Measurements from ENCODE around the gene RPAP3.

Gene RPAP3

GRCh38 chr12:47722136-47722834 lies 16.5 kb upstream of the RPAP3 start:
- Histone ChIP-seq H3K9me3 (ENCODE audit: control insufficient read depth, low read length) (no peaks in the 10 kb centered on the region), H3K27me3 (replicated peaks; ENCODE audit: control insufficient read depth, insufficient read depth, low read length, poor library complexity, severe bottlenecking) (no peaks in the 10 kb centered on the region), H3K4me3 (ENCODE audit: insufficient read depth, low read depth, low read length, poor library complexity, severe bottlenecking) (no peak overlapping the region), H3K27ac (ENCODE audit: insufficient read depth, low read length, poor library complexity, severe bottlenecking) (no peak overlapping the region), H3K36me3 (ENCODE audit: control insufficient read depth, insufficient read depth, low read length) (no peaks in the 10 kb centered on the region), H3K4me1 (ENCODE audit: control insufficient read depth, insufficient read depth, low read length, poor library complexity, severe bottlenecking) (peaks cover 16% of the 10 kb centered on the region)
- DNase-seq: no peak

GRCh38 chr12:47721431-47721973 lies 15.7 kb upstream of the RPAP3 start:
- Histone ChIP-seq H3K4me1 (ENCODE audit: control insufficient read depth, insufficient read depth, low read length, poor library complexity, severe bottlenecking) (peaks cover 24% of the 10 kb centered on the region), H3K9me3 (ENCODE audit: control insufficient read depth, low read length) (no peaks in the 10 kb centered on the region), H3K27me3 (replicated peaks; ENCODE audit: control insufficient read depth, insufficient read depth, low read length, poor library complexity, severe bottlenecking) (no peaks in the 10 kb centered on the region), H3K4me3 (ENCODE audit: insufficient read depth, low read depth, low read length, poor library complexity, severe bottlenecking) (no peak overlapping the region), H3K27ac (ENCODE audit: insufficient read depth, low read length, poor library complexity, severe bottlenecking) (no peak overlapping the region), H3K36me3 (ENCODE audit: control insufficient read depth, insufficient read depth, low read length) (no peaks in the 10 kb centered on the region)
- DNase-seq: no peak

DNA sequence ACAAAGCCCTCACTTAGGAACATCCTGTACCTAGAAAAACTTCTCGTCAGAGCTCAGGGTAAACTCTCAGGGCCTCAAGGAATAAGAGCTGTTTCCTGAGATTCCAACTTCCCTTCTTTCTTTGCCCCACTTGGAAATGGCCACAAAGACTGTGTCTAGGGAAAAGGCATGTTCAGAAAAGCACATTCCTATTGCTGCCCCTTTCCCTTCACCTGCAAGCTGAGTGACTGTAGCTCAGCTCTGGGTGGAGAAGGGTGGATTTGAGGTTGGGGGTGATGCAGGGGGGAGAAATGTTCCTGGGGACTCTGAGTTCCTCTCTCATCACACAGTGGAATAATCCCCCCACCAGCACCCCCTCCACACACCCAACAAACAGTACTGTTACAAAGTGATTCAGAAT lies 12.7 kb upstream of the RPAP3 start:
- DNase-seq: no peak
- H3K27ac ChIP-seq (ENCODE audit: insufficient read depth, low read length, poor library complexity, severe bottlenecking): no peak overlapping the region
- H3K36me3 ChIP-seq (ENCODE audit: control insufficient read depth, insufficient read depth, low read length): no peaks in the 10 kb centered on the region
- no peak overlapping the region for H3K4me3 ChIP-seq (ENCODE audit: insufficient read depth, low read depth, low read length, poor library complexity, severe bottlenecking)
- H3K27me3 ChIP-seq (replicated peaks; ENCODE audit: control insufficient read depth, insufficient read depth, low read length, poor library complexity, severe bottlenecking): no peaks in the 10 kb centered on the region
- peaks cover 27% of the 10 kb centered on the region for H3K4me1 ChIP-seq (ENCODE audit: control insufficient read depth, insufficient read depth, low read length, poor library complexity, severe bottlenecking)
- no peaks in the 10 kb centered on the region for H3K9me3 ChIP-seq (ENCODE audit: control insufficient read depth, low read length)

- peak in 2 of 3 donors; percentile 21 to 39 for DNase-seq
- no peaks in the 10 kb centered on the region for H3K27me3 ChIP-seq (replicated peaks; ENCODE audit: control insufficient read depth, insufficient read depth, low read length, poor library complexity, severe bottlenecking)
- H3K4me3 ChIP-seq (ENCODE audit: insufficient read depth, low read depth, low read length, poor library complexity, severe bottlenecking): no peak overlapping the region
- H3K27ac ChIP-seq (ENCODE audit: insufficient read depth, low read length, poor library complexity, severe bottlenecking): peak overlapping the region; percentile 43
- peaks cover 27% of the 10 kb centered on the region for H3K4me1 ChIP-seq (ENCODE audit: control insufficient read depth, insufficient read depth, low read length, poor library complexity, severe bottlenecking)
- no peaks in the 10 kb centered on the region for H3K36me3 ChIP-seq (ENCODE audit: control insufficient read depth, insufficient read depth, low read length)
- no peaks in the 10 kb centered on the region for H3K9me3 ChIP-seq (ENCODE audit: control insufficient read depth, low read length)
Measured at GRCh38 chr12:47717443-47718193, 11.8 kb upstream of the RPAP3 start.

- no peak overlapping the region for H3K4me3 ChIP-seq (ENCODE audit: insufficient read depth, low read depth, low read length, poor library complexity, severe bottlenecking)
- no peaks in the 10 kb centered on the region for H3K36me3 ChIP-seq (ENCODE audit: control insufficient read depth, insufficient read depth, low read length)
- peaks cover 27% of the 10 kb centered on the region for H3K4me1 ChIP-seq (ENCODE audit: control insufficient read depth, insufficient read depth, low read length, poor library complexity, severe bottlenecking)
- H3K27ac ChIP-seq (ENCODE audit: insufficient read depth, low read length, poor library complexity, severe bottlenecking): no peak overlapping the region
- no peak for DNase-seq
- no peaks in the 10 kb centered on the region for H3K9me3 ChIP-seq (ENCODE audit: control insufficient read depth, low read length)
- no peaks in the 10 kb centered on the region for H3K27me3 ChIP-seq (replicated peaks; ENCODE audit: control insufficient read depth, insufficient read depth, low read length, poor library complexity, severe bottlenecking)
Measured at GRCh38 chr12:47717046-47717442, 11.2 kb upstream of the RPAP3 start.

GRCh38 chr12:47715877-47716548 lies 10.2 kb upstream of the RPAP3 start:
- no peaks in the 10 kb centered on the region for H3K9me3 ChIP-seq (ENCODE audit: control insufficient read depth, low read length)
- H3K27ac ChIP-seq (ENCODE audit: insufficient read depth, low read length, poor library complexity, severe bottlenecking): no peak overlapping the region
- no peaks in the 10 kb centered on the region for H3K27me3 ChIP-seq (replicated peaks; ENCODE audit: control insufficient read depth, insufficient read depth, low read length, poor library complexity, severe bottlenecking)
- H3K4me3 ChIP-seq (ENCODE audit: insufficient read depth, low read depth, low read length, poor library complexity, severe bottlenecking): no peak overlapping the region
- H3K36me3 ChIP-seq (ENCODE audit: control insufficient read depth, insufficient read depth, low read length): no peaks in the 10 kb centered on the region
- peaks cover 21% of the 10 kb centered on the region for H3K4me1 ChIP-seq (ENCODE audit: control insufficient read depth, insufficient read depth, low read length, poor library complexity, severe bottlenecking)
- DNase-seq: no peak

DNA sequence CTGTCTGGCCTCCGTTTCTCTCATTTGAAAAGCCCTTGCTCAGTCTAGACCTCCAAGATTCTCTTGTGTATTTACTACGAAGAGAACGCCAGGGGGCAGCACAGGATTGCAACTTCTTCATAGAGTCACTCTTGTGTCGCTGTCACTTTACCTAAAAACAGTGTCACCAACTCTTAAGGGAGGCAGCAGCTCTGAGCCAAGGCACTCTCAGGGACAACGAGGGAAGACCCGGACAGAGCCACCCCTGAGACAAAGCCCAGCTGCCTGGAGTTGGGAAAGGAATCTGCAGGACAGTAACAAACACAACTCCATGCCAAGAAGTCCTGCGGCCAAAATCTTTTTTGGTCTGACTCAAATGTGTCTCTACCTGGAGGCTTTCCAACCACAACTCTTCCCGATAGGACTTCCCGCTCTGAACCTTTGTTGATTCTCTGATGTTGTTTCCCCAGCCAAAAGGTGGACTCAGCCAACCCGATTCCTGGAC lies 9.6 kb upstream of the RPAP3 start:
- Histone ChIP-seq H3K36me3 (ENCODE audit: control insufficient read depth, insufficient read depth, low read length) (no peaks in the 10 kb centered on the region), H3K4me3 (ENCODE audit: insufficient read depth, low read depth, low read length, poor library complexity, severe bottlenecking) (no peak overlapping the region)

GRCh38 chr12:47714826-47715386 lies 9.1 kb upstream of the RPAP3 start:
- Histone ChIP-seq H3K36me3 (ENCODE audit: control insufficient read depth, insufficient read depth, low read length) (no peaks in the 10 kb centered on the region), H3K9me3 (ENCODE audit: control insufficient read depth, low read length) (no peaks in the 10 kb centered on the region), H3K27me3 (replicated peaks; ENCODE audit: control insufficient read depth, insufficient read depth, low read length, poor library complexity, severe bottlenecking) (no peaks in the 10 kb centered on the region), H3K4me3 (ENCODE audit: insufficient read depth, low read depth, low read length, poor library complexity, severe bottlenecking) (no peak overlapping the region), H3K4me1 (ENCODE audit: control insufficient read depth, insufficient read depth, low read length, poor library complexity, severe bottlenecking) (peaks cover 21% of the 10 kb centered on the region), H3K27ac (ENCODE audit: insufficient read depth, low read length, poor library complexity, severe bottlenecking) (no peak overlapping the region)
- DNase-seq: no peak

More for the DNA sequence above, 9.6 kb upstream of the RPAP3 start:
- Histone ChIP-seq H3K9me3 (ENCODE audit: control insufficient read depth, low read length) (no peaks in the 10 kb centered on the region), H3K27ac (ENCODE audit: insufficient read depth, low read length, poor library complexity, severe bottlenecking) (no peak overlapping the region), H3K27me3 (replicated peaks; ENCODE audit: control insufficient read depth, insufficient read depth, low read length, poor library complexity, severe bottlenecking) (no peaks in the 10 kb centered on the region), H3K4me1 (ENCODE audit: control insufficient read depth, insufficient read depth, low read length, poor library complexity, severe bottlenecking) (peaks cover 21% of the 10 kb centered on the region)
- DNase-seq: peak; percentile 51 to 72 (median 57)

- no peak for DNase-seq
- Histone ChIP-seq H3K27ac (ENCODE audit: insufficient read depth, low read length, poor library complexity, severe bottlenecking) (no peak overlapping the region), H3K36me3 (ENCODE audit: control insufficient read depth, insufficient read depth, low read length) (no peaks in the 10 kb centered on the region), H3K9me3 (ENCODE audit: control insufficient read depth, low read length) (no peaks in the 10 kb centered on the region), H3K4me3 (ENCODE audit: insufficient read depth, low read depth, low read length, poor library complexity, severe bottlenecking) (no peak overlapping the region), H3K27me3 (replicated peaks; ENCODE audit: control insufficient read depth, insufficient read depth, low read length, poor library complexity, severe bottlenecking) (no peaks in the 10 kb centered on the region), H3K4me1 (ENCODE audit: control insufficient read depth, insufficient read depth, low read length, poor library complexity, severe bottlenecking) (peaks cover 18% of the 10 kb centered on the region)
Measured at GRCh38 chr12:47712171-47712570, 6.3 kb upstream of the RPAP3 start.
